ENCODE data around the gene PIK3R6.

PIK3R6 gene

DNA sequence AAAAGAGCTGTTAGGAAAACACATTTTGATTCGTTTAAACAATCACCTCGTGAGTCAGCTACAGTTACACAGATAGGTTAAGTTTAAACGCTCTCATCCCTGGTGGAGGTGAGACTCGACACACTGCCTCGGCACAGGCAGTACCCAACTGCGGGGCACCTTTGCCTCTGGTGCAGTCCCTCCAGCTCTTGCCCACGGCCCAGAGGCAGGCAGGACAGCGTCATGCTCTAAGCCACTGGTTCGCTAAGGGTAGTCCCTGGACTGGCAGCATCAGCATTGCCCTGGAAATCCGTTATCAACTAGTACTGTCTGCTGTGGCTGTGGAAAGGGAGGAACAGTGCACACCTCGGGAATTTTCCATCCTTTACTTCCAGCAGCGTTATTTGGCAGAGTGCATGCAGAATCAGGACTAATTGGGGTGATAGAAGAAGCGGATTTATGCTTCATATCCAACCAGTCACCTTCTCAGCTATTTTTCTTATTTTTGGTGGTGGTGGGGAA is 3.7 kb upstream of the PIK3R6 start:
- peaks cover 22% of the 10 kb centered on the region for H3K4me1 ChIP-seq (ENCODE audit: control insufficient read depth, insufficient read depth, low read length)
- no peak overlapping the region for H3K9ac ChIP-seq (ENCODE audit: low read length)
- no peaks in the 10 kb centered on the region for H3K9me3 ChIP-seq (ENCODE audit: control insufficient read depth, insufficient read depth, low read depth, low read length)
- no peak overlapping the region for H3K27ac ChIP-seq (ENCODE audit: low read depth, low read length)
- H3K4me3 ChIP-seq (ENCODE audit: low read depth, low read length), result no peak overlapping the region
- H3K36me3 ChIP-seq (ENCODE audit: control insufficient read depth, insufficient read depth, low read length), result no peaks in the 10 kb centered on the region
- no peaks in the 10 kb centered on the region for H3K27me3 ChIP-seq (ENCODE audit: control insufficient read depth, insufficient read depth, low read length)

DNA sequence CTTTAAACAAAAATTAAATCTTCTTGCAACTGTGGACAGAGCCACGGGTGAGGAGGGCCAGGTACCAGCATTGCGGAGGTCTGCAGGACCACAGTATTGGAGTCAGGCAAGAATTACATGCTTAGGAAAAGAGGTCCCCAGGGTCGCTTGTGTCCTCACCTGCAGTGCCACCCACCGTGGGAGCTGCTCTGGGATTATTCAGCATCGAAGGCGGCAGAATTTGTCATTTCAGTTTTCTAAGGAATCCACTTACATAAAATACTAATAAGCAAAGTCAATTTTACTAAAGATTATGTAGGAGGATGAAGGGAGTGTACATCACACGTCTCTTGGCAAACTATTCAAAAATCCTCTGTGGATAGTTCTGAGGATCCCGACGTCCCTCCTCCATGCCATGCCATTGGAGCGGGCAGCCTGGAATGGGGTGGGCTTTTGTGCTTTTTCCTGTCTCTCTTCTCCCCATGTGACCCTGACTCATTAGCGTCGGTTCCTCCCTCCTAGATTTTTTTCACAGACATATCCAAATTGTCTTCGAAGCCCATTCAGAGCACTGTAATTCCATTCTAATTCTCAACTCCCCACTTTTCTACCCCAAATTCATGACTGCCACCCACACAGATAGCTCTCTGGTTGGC is 3.0 kb upstream of the PIK3R6 start:
- peaks cover 17% of the 10 kb centered on the region for H3K4me1 ChIP-seq (ENCODE audit: control insufficient read depth, insufficient read depth, low read length)
- H3K9me3 ChIP-seq (ENCODE audit: control insufficient read depth, insufficient read depth, low read depth, low read length), result no peaks in the 10 kb centered on the region
- H3K27ac ChIP-seq (ENCODE audit: low read depth, low read length), result no peak overlapping the region
- no peaks in the 10 kb centered on the region for H3K27me3 ChIP-seq (ENCODE audit: control insufficient read depth, insufficient read depth, low read length)
- no peak overlapping the region for H3K4me3 ChIP-seq (ENCODE audit: low read depth, low read length)
- H3K9ac ChIP-seq (ENCODE audit: low read length), result no peak overlapping the region
- H3K36me3 ChIP-seq (ENCODE audit: control insufficient read depth, insufficient read depth, low read length), result no peaks in the 10 kb centered on the region

DNA sequence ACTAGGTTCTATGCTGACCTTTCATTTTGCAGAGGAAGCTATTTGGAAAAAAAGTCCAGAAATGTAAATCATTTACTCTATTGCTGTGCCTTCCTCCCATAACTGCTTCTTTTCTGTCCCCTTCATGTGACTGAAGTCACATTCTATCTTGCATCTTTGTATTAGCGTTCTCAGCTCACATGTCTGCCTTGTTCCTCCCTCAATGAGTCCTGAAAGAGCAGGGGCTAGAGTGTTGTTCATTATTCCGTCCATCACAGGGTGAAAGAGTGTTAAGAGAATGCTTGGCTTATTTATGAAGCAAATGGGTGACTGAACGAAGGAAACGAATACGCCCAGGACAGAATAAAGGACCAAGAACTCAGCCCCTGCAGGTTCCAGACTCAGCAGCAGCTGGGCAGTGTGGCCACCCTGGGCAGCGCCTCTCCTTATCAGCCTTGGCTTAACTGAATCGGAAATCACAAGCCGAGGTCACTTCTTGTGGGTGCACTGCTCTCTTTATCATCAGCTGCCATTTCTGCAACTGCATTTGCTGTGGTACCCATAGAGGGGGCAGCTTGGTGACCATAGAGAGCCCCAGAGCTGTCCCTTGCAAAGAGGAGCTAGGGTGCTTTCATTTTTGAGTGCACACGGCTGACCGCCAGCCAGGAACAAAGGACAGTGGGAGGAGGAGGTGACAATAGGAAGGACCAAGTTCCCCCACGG is 1.8 kb upstream of the PIK3R6 start:
- no peaks in the 10 kb centered on the region for H3K36me3 ChIP-seq (ENCODE audit: control insufficient read depth, insufficient read depth, low read length)
- H3K27ac ChIP-seq (ENCODE audit: low read depth, low read length), result no peak overlapping the region

GRCh38 chr17:8868529-8868951 is 1.1 kb upstream of the PIK3R6 start:
- Histone ChIP-seq H3K4me3 (ENCODE audit: low read depth, low read length) (no peak overlapping the region), H3K9ac (ENCODE audit: low read length) (no peak overlapping the region), H3K4me1 (ENCODE audit: control insufficient read depth, insufficient read depth, low read length) (peaks cover 3% of the 10 kb centered on the region; the same call in 1 of the 2 replicates), H3K27ac (ENCODE audit: low read depth, low read length) (no peak overlapping the region), H3K27me3 (ENCODE audit: control insufficient read depth, insufficient read depth, low read length) (no peaks in the 10 kb centered on the region), H3K36me3 (ENCODE audit: control insufficient read depth, insufficient read depth, low read length) (no peaks in the 10 kb centered on the region), H3K9me3 (ENCODE audit: control insufficient read depth, insufficient read depth, low read depth, low read length) (no peaks in the 10 kb centered on the region)

More for the DNA sequence above, 1.8 kb upstream of the PIK3R6 start:
- Histone ChIP-seq H3K27me3 (ENCODE audit: control insufficient read depth, insufficient read depth, low read length) (no peaks in the 10 kb centered on the region), H3K9me3 (ENCODE audit: control insufficient read depth, insufficient read depth, low read depth, low read length) (no peaks in the 10 kb centered on the region), H3K4me1 (ENCODE audit: control insufficient read depth, insufficient read depth, low read length) (peaks cover 9% of the 10 kb centered on the region), H3K9ac (ENCODE audit: low read length) (no peak overlapping the region), H3K4me3 (ENCODE audit: low read depth, low read length) (no peak overlapping the region)

DNA sequence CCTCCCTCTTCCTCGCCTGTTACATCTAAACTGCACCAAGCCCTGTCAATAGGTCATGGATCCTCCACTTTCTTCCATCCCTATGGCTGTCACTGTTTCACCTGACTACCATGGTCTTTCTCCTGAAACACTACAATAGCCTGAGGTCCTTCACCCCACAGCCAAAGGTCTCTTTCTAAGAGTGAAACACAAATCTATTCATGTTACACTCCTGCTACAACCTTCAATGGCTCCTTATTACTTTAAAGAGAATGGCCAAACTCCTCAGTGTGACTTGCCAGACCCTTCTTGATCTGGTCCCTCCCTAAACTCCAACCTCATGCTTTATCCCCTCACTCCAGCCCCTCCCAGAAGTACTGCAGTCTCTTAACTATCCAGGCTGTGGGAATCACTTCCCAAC is 618 bp upstream of the PIK3R6 start:
- H3K27ac ChIP-seq (ENCODE audit: low read depth, low read length), result no peak overlapping the region
- H3K27me3 ChIP-seq (ENCODE audit: control insufficient read depth, insufficient read depth, low read length), result no peaks in the 10 kb centered on the region
- H3K4me1 ChIP-seq (ENCODE audit: control insufficient read depth, insufficient read depth, low read length), result no peaks in the 10 kb centered on the region
- H3K9ac ChIP-seq (ENCODE audit: low read length), result no peak overlapping the region
- no peak overlapping the region for H3K4me3 ChIP-seq (ENCODE audit: low read depth, low read length)
- H3K36me3 ChIP-seq (ENCODE audit: control insufficient read depth, insufficient read depth, low read length), result no peaks in the 10 kb centered on the region
- no peaks in the 10 kb centered on the region for H3K9me3 ChIP-seq (ENCODE audit: control insufficient read depth, insufficient read depth, low read depth, low read length)

- Histone ChIP-seq H3K9me3 (ENCODE audit: control insufficient read depth, insufficient read depth, low read depth, low read length) (no peaks in the 10 kb centered on the region), H3K27me3 (ENCODE audit: control insufficient read depth, insufficient read depth, low read length) (no peaks in the 10 kb centered on the region), H3K36me3 (ENCODE audit: control insufficient read depth, insufficient read depth, low read length) (no peaks in the 10 kb centered on the region), H3K9ac (ENCODE audit: low read length) (no peak overlapping the region), H3K4me3 (ENCODE audit: low read depth, low read length) (no peak overlapping the region), H3K27ac (ENCODE audit: low read depth, low read length) (no peak overlapping the region), H3K4me1 (ENCODE audit: control insufficient read depth, insufficient read depth, low read length) (no peaks in the 10 kb centered on the region)
Measured at GRCh38 chr17:8865811-8866210, 1.7 kb downstream of the PIK3R6 start.

GRCh38 chr17:8865385-8865784 is 2.1 kb downstream of the PIK3R6 start:
- Histone ChIP-seq H3K27me3 (ENCODE audit: control insufficient read depth, insufficient read depth, low read length) (no peaks in the 10 kb centered on the region), H3K4me3 (ENCODE audit: low read depth, low read length) (no peak overlapping the region), H3K9me3 (ENCODE audit: control insufficient read depth, insufficient read depth, low read depth, low read length) (no peaks in the 10 kb centered on the region), H3K36me3 (ENCODE audit: control insufficient read depth, insufficient read depth, low read length) (no peaks in the 10 kb centered on the region), H3K27ac (ENCODE audit: low read depth, low read length) (no peak overlapping the region), H3K9ac (ENCODE audit: low read length) (no peak overlapping the region), H3K4me1 (ENCODE audit: control insufficient read depth, insufficient read depth, low read length) (no peaks in the 10 kb centered on the region)

- no peaks in the 10 kb centered on the region for H3K36me3 ChIP-seq (ENCODE audit: control insufficient read depth, insufficient read depth, low read length)
- H3K9ac ChIP-seq (ENCODE audit: low read length), result no peak overlapping the region
- H3K4me1 ChIP-seq (ENCODE audit: control insufficient read depth, insufficient read depth, low read length), result peaks cover 20% of the 10 kb centered on the region
- no peaks in the 10 kb centered on the region for H3K9me3 ChIP-seq (ENCODE audit: control insufficient read depth, insufficient read depth, low read depth, low read length)
- H3K27me3 ChIP-seq (ENCODE audit: control insufficient read depth, insufficient read depth, low read length), result no peaks in the 10 kb centered on the region
- no peak overlapping the region for H3K4me3 ChIP-seq (ENCODE audit: low read depth, low read length)
- no peak overlapping the region for H3K27ac ChIP-seq (ENCODE audit: low read depth, low read length)
Measured at GRCh38 chr17:8862213-8863056, 5.0 kb downstream of the PIK3R6 start.

DNA sequence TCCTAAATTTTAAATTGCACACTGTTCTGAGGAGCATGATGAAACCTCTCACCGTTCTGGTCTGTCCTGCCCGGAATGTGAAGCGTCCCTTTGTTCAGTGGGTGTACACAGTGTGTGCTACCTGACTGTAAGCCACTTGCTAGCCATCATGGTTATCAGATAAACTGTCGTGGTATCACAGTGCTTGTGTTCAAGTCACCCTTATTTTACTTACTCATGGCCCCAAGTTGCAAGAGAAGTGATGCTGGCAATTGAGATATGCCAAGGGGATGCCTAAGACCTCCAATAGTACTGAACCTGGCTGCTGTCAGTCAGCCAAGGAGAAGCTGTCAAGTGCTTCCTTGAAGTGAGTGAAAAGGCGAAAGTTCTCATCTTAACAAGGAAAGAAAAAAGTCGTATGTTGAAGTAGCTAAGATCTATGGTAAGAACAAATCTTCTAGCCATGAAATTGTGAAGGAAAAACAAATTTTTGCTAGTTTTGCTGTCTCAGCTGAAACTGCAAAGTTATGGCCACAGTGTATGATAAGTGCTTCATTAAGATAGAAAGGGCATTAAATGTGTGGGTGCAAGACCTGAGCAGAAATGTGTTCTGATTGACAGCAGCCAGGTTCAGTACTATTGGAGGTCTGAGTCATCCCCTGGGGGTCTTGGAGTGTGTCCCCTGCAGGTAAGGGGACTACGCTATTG is 5.8 kb downstream of the PIK3R6 start:
- Histone ChIP-seq H3K4me3 (ENCODE audit: low read depth, low read length) (no peak overlapping the region), H3K4me1 (ENCODE audit: control insufficient read depth, insufficient read depth, low read length) (peaks cover 23% of the 10 kb centered on the region), H3K36me3 (ENCODE audit: control insufficient read depth, insufficient read depth, low read length) (no peaks in the 10 kb centered on the region), H3K9me3 (ENCODE audit: control insufficient read depth, insufficient read depth, low read depth, low read length) (no peaks in the 10 kb centered on the region), H3K27ac (ENCODE audit: low read depth, low read length) (no peak overlapping the region), H3K27me3 (ENCODE audit: control insufficient read depth, insufficient read depth, low read length) (no peaks in the 10 kb centered on the region), H3K9ac (ENCODE audit: low read length) (no peak overlapping the region)

DNA sequence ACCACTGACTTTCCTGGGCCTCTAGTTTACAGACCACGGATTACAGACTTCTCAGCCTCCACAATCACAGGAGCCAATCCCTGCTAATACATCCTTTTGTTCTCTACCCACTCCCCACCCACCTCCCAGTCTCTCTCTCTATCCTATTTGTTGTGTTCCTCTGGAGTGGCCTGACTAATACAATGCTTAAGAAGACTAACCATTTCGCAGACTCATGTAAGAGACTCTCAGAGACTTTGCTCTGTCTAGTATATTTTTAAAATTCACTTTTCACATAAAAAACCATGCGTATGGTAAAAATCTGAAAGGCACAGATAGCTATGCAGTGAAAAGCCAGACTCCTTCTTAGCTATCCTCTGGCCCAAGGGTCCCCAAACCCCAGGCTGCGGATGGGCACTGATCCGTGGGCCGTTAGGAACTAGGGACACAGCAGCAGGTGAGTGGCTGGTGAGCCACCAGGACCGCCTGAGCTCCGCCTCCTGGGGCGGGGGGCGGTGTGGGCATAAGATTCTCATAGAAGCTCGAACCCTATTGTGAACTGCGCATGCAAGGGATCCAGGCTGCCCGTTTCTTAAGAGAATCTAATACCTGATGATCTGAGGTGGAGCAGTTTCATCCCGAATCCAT is 7.6 kb downstream of the PIK3R6 start:
- H3K9me3 ChIP-seq (ENCODE audit: control insufficient read depth, insufficient read depth, low read depth, low read length), result no peaks in the 10 kb centered on the region
- no peaks in the 10 kb centered on the region for H3K36me3 ChIP-seq (ENCODE audit: control insufficient read depth, insufficient read depth, low read length)
- peaks cover 23% of the 10 kb centered on the region for H3K4me1 ChIP-seq (ENCODE audit: control insufficient read depth, insufficient read depth, low read length)
- H3K4me3 ChIP-seq (ENCODE audit: low read depth, low read length), result no peak overlapping the region
- H3K27ac ChIP-seq (ENCODE audit: low read depth, low read length), result no peak overlapping the region
- no peak overlapping the region for H3K9ac ChIP-seq (ENCODE audit: low read length)
- no peaks in the 10 kb centered on the region for H3K27me3 ChIP-seq (ENCODE audit: control insufficient read depth, insufficient read depth, low read length)
